Hepatocyte (in vitro differentiated cells): ENCODE measurements around the gene SPSB2.
"Not testable (repeated sequence)": the region's sequence is repeated elsewhere in the genome, so short reads cannot be mapped to it uniquely, and the experiment has no call there.

Source experiments
- EZH2 ChIP-seq: fragments of 200-600 bp; sonication (generic); IDR thresholded peaks from 2 replicates; pipeline ENCODE4 v1.6.1; 2016; ENCODE audit warnings: antibody characterized with exemption, mild to moderate bottlenecking, borderline replicate concordance
- TF ChIP-seq, protein P1 (sequence below): fragments of 200-600 bp; sonication (generic); IDR thresholded peaks from 2 replicates; pipeline ENCODE4 v1.5.1; 2016; ENCODE audit warnings: antibody characterized with exemption, mild to moderate bottlenecking; ENCODE audit not compliant: poor library complexity

DNA sequence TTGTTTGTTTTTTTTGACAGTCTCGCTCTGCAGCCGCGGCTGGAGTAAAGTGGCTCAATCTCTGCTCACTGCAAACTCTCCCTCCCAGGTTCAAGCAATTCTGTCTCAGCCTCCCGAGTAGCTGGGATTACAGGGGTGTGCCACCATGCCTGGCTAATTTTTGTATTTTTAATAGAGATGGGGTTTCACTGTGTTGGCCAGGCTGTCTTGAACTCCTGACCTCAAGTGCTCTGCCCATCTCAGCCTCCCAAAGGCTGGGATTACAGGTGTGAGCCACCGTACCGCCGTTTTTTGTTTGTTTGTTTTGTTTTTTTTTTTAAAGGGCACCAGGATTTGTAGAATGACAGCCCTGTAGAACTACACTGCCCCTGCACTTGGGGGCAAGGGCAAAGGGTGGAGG lies 15.7 kb upstream of the SPSB2 start:
- TF ChIP-seq, protein P1, sequence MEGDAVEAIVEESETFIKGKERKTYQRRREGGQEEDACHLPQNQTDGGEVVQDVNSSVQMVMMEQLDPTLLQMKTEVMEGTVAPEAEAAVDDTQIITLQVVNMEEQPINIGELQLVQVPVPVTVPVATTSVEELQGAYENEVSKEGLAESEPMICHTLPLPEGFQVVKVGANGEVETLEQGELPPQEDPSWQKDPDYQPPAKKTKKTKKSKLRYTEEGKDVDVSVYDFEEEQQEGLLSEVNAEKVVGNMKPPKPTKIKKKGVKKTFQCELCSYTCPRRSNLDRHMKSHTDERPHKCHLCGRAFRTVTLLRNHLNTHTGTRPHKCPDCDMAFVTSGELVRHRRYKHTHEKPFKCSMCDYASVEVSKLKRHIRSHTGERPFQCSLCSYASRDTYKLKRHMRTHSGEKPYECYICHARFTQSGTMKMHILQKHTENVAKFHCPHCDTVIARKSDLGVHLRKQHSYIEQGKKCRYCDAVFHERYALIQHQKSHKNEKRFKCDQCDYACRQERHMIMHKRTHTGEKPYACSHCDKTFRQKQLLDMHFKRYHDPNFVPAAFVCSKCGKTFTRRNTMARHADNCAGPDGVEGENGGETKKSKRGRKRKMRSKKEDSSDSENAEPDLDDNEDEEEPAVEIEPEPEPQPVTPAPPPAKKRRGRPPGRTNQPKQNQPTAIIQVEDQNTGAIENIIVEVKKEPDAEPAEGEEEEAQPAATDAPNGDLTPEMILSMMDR = not testable (repeated sequence)
- not testable (repeated sequence) for TF ChIP-seq EZH2
